Right atrium auricular region (tissue), 2 donors: ENCODE data around the gene KIAA1549. TPM values are rescaled to one million over a fixed set of nuclear protein-coding genes. Genes with fewer than 3 reads are reported as not detected.

Source experiments
- DNase-seq: peaks from one replicate; pipeline ENCODE4 v3.0.0-alpha.2; 2019; ENCODE audit warnings: low spot score
- H3K27ac ChIP-seq, 2 donors: fragments of 200-600 bp; sonication (generic); 1 replicate in 1 of 2; 2 replicates in 1 of 2; pipeline ENCODE4 v1.5.1; 2016 to 2019
- H3K27me3 ChIP-seq, 2 donors: fragments of 200-600 bp; sonication (generic); one replicate each; pipeline versions ENCODE4 v1.5.1 to v1.6.0; 2017 to 2019
- H3K36me3 ChIP-seq: fragments of 200-600 bp; sonication (generic); one replicate; pipeline ENCODE4 v1.5.1; 2016
- H3K4me1 ChIP-seq, 2 donors: fragments of 200-600 bp; sonication (generic); one replicate each; pipeline versions ENCODE4 v1.5.1 to v1.6.0; 2017 to 2019
- H3K4me3 ChIP-seq, 2 donors: fragments of 200-600 bp; sonication (generic); 1 replicate in 1 of 2; 2 replicates in 1 of 2; pipeline ENCODE4 v1.5.1; 2017 to 2019; ENCODE audit warnings: mild to moderate bottlenecking in 1 of 2, moderate library complexity in 1 of 2
- H3K9me3 ChIP-seq, 2 donors: fragments of 200-600 bp; sonication (generic); one replicate each; pipeline ENCODE4 v1.5.1; 2019
- CTCF ChIP-seq, 2 donors: fragments of 200-600 bp; sonication (generic); IDR thresholded peaks; one replicate each; pipeline ENCODE4 v1.5.1; 2019; ENCODE audit warnings: antibody characterized with exemption in 2 of 2
- total RNA-seq, 2 donors: library from RNA; depleted of rRNA; stranded (reverse); fragments of >200 nt; gene quantifications; one replicate each; pipeline ENCODE4 v1.1.0, GENCODE V29; 2016

Gene KIAA1549
- total RNA-seq, 2 donors from 2014 or later = 0.85 to 1.4 TPM

- TF ChIP-seq CTCF (IDR thresholded peaks at IDR 0.05) = no peak
- Histone ChIP-seq H3K36me3 (no peaks in the 10 kb centered on the region), H3K27me3 (no peaks in the 10 kb centered on the region), H3K27ac (no peak overlapping the region), H3K4me3 (no peak overlapping the region), H3K4me1 (no peaks in the 10 kb centered on the region), H3K9me3 (no peaks in the 10 kb centered on the region)
- no peak for DNase-seq
Observed at GRCh38 chr7:138887872-138888656, 93.1 kb downstream of the KIAA1549 start.

GRCh38 chr7:138887085-138887710 lies 94.0 kb downstream of the KIAA1549 start:
- Histone ChIP-seq H3K36me3 (no peaks in the 10 kb centered on the region), H3K27ac (no peak overlapping the region), H3K27me3 (no peaks in the 10 kb centered on the region), H3K4me1 (no peaks in the 10 kb centered on the region), H3K4me3 (no peak overlapping the region), H3K9me3 (no peaks in the 10 kb centered on the region)
- TF ChIP-seq CTCF (IDR thresholded peaks at IDR 0.05) = no peak
- no peak for DNase-seq

- no peaks in the 10 kb centered on the region for H3K27me3 ChIP-seq
- no peaks in the 10 kb centered on the region for H3K36me3 ChIP-seq
- H3K4me1 ChIP-seq = no peaks in the 10 kb centered on the region
- no peak overlapping the region for H3K4me3 ChIP-seq
- DNase-seq = no peak
- no peak overlapping the region for H3K27ac ChIP-seq
- H3K9me3 ChIP-seq = no peaks in the 10 kb centered on the region
- peak; percentile 48 to 73 for TF ChIP-seq CTCF (IDR thresholded peaks at IDR 0.05)
Observed at GRCh38 chr7:138886501-138886917, 94.7 kb downstream of the KIAA1549 start.

- H3K4me1 ChIP-seq = no peaks in the 10 kb centered on the region
- no peaks in the 10 kb centered on the region for H3K36me3 ChIP-seq
- no peak overlapping the region for H3K4me3 ChIP-seq
- no peaks in the 10 kb centered on the region for H3K27me3 ChIP-seq
- no peak for DNase-seq
- TF ChIP-seq CTCF (IDR thresholded peaks at IDR 0.05) = no peak
- no peaks in the 10 kb centered on the region for H3K9me3 ChIP-seq
- no peak overlapping the region for H3K27ac ChIP-seq
Observed at GRCh38 chr7:138885383-138886147, 95.6 kb downstream of the KIAA1549 start.

- Histone ChIP-seq H3K9me3 (no peaks in the 10 kb centered on the region), H3K36me3 (no peaks in the 10 kb centered on the region), H3K27me3 (no peaks in the 10 kb centered on the region), H3K27ac (no peak overlapping the region), H3K4me3 (no peak overlapping the region), H3K4me1 (no peaks in the 10 kb centered on the region)
- DNase-seq = no peak
- no peak for TF ChIP-seq CTCF (IDR thresholded peaks at IDR 0.05)
Observed at GRCh38 chr7:138882249-138882648, 98.9 kb downstream of the KIAA1549 start.
